Activated naive CD8-positive, alpha-beta T cell treated with anti-CD3 and anti-CD28 coated beads, Interleukin-2, amount 50 U/mL, for 16 hours (primary cell): ENCODE data around the gene IL17RC.
"Not testable (repeated sequence)": the region's sequence is repeated elsewhere in the genome, so short reads cannot be mapped to it uniquely, and the experiment has no call there.

Source experiments
- DNase-seq: peaks from one replicate; pipeline ENCODE4 v3.0.0-alpha.2; 2020; ENCODE audit warnings: low read depth, low spot score

Gene IL17RC, protein sequence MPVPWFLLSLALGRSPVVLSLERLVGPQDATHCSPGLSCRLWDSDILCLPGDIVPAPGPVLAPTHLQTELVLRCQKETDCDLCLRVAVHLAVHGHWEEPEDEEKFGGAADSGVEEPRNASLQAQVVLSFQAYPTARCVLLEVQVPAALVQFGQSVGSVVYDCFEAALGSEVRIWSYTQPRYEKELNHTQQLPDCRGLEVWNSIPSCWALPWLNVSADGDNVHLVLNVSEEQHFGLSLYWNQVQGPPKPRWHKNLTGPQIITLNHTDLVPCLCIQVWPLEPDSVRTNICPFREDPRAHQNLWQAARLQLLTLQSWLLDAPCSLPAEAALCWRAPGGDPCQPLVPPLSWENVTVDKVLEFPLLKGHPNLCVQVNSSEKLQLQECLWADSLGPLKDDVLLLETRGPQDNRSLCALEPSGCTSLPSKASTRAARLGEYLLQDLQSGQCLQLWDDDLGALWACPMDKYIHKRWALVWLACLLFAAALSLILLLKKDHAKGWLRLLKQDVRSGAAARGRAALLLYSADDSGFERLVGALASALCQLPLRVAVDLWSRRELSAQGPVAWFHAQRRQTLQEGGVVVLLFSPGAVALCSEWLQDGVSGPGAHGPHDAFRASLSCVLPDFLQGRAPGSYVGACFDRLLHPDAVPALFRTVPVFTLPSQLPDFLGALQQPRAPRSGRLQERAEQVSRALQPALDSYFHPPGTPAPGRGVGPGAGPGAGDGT

DNA sequence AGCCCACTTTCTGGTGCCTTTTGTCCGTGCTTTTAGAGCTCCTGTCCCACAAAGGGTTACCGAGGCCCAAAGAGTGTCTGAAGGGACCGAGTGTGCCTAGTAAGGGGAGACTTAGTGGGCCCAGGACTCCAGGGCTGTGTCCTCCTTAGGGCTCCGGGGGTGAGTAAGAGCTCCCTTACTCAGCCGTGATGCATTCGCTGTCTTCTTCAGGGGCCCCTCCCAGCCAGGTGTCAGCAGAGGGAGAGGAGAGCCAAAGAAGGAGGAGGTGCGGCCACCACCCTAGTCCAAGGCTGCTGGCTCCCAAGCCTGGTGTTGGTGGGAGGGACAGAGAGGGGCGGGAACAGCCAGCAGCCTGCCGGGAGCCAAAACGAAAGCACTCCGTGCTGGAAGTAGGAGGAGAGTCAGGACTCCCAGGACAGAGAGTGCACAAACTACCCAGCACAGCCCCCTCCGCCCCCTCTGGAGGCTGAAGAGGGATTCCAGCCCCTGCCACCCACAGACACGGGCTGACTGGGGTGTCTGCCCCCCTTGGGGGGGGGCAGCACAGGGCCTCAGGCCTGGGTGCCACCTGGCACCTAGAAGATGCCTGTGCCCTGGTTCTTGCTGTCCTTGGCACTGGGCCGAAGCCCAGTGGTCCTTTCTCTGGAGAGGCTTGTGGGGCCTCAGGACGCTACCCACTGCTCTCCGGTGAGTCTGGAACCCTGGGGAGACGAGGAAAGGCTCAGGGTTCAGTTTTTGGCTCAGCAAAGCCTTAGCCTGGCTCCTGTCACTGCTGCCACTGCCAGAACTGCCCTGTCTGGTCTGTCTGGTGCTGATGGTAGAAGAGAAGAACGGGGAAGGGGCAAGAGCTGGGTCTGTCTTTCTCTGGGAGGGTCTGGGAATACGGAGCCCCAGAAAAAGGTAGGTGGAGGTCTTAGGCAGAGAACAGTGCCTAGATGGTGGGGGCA, at the start of gene IL17RC:
TSS of gene IL17RC (plus strand) at position 365 of the 947 bp plus-strand sequence. CDS start at position 583, 218 bp downstream.
- DNase-seq: no peak

- no peak for DNase-seq
Observed at GRCh38 chr3:9867106-9867505, 49.8 kb upstream of the IL17RC start.

- DNase-seq: no peak
Observed at GRCh38 chr3:9869955-9870354, 46.9 kb upstream of the IL17RC start.

DNA sequence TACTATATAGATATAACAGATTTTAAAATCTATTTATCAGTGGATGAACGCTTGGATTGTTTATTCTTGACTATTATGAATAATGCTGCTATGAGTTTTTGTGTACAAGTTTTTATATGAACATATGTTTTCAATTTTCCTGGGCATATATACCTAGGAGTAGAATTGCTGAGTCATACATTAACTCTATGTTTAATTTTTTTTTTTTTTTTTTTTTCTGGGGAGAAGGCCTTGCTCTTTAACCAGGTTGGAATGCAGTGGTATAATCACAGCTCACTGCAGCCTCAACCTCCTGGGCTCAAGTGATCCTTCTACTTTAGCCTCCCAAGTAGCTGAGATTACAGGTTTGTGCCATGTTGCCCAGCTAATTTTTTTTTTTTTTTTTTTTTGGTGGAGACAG, 45.9 kb upstream of the IL17RC start:
- DNase-seq: no peak

- DNase-seq: not testable (repeated sequence)
Observed at GRCh38 chr3:9872067-9872466, 44.8 kb upstream of the IL17RC start.

DNA sequence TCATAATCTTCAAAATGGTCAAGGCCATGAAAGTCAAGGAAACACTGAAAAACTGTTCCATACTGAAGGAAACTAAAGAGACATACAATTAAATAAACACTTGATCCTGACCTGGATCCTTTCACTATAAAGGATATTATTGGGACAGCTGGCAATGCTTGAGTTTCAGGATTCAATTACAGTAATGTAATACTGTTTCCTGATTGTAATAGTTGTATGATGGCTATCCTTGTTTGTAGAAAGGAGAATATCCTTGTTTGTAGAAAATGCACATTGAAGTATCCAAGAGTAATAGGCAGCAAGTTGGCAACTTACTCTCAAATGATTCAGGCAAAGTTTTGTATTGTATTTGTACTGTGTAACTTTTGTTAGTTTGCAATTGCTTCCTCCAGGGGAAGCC, 41.5 kb upstream of the IL17RC start:
- DNase-seq: no peak

- not testable (repeated sequence) for DNase-seq
Observed at GRCh38 chr3:9876255-9876654, 40.6 kb upstream of the IL17RC start.

DNA sequence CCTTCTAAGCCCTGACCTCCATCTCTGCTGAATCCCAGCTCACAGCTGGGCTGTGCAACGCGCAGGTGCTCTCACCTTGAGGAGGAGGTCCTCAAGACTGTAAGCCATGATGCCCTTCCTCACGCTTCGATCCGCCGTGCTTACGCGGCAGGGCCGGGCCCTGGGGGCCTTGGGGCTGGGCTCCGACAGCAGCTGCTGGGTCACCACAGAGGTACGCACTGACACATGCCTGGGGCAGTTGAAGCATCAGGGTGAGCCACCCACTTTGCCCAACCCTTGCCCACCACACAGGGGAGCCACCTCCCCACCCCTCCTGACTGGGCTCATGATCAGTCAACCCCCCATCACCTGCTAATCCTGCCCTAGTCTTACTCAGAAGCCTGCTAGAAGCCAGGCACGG, 39.9 kb upstream of the IL17RC start:
- DNase-seq: no peak

- no peak for DNase-seq
Observed at GRCh38 chr3:9878700-9879099, 38.2 kb upstream of the IL17RC start.

- no peak for DNase-seq
Observed at GRCh38 chr3:9879830-9880549, 36.9 kb upstream of the IL17RC start, which contains the start of gene CIDEC. TSS of gene CIDEC (minus strand) at chr3:9880253. CDS start at chr3:9878486, 1,767 bp downstream.

DNA sequence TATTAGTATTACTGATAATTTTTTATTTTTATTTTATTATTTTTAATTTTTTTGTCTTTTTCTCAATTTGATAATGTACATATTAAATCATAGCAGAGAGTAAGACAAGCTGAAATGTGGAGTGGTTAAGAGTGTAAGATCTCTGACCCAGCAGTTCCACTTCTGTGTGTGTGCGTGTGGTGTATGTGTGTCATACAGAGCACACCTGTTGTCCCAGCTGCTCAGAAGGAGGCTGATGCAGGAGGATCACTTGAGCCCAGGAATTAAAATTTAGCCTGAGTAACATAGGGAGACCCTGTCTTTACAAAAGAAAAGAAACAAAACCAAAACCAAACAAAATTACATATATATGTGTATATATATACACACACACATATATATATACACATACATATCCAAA, 35.5 kb upstream of the IL17RC start:
- DNase-seq: no peak

DNA sequence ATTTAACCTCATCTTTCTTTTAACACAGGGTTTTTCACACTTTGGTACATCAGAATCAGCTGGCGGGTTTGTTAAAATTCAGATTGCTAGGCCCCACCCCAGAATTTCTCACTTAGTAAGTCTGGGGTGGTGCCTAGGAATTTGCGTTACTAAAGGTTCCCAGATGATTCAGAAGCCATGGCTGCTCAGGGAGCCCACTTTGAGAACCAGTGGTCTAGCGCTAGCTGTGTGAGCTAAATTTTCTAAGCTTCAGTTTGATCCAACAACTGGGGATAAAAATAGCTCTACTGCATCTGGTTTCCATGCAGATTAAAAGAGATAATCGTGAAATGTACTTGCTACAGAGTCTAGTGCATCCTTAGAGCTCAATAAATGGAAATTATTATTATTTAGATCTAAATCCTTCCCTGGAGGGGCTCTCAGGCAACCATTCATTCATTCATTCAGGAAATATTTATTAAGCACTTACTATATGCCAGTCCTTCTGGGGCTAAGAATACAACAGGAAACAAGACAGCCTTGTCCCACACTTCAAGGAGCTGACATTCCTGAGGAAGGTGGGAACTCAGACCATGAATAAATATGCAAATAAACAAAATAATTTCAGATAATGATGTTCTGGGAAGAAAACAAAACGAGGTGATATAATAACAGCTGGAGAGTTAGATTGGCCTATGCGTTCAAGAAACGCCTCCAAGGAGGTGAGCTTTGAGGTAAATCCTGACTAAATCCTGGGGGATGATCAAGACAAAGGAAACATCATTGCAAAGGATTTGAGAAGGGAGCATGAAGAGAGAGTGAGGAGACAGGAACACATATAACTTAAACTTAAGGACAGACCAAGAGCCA, 33.0 kb upstream of the IL17RC start:
- DNase-seq: no peak

GRCh38 chr3:9884555-9885165, 32.2 kb upstream of the IL17RC start:
- no peak for DNase-seq

- DNase-seq: no peak
Observed at GRCh38 chr3:9886328-9886727, 30.6 kb upstream of the IL17RC start.

DNA sequence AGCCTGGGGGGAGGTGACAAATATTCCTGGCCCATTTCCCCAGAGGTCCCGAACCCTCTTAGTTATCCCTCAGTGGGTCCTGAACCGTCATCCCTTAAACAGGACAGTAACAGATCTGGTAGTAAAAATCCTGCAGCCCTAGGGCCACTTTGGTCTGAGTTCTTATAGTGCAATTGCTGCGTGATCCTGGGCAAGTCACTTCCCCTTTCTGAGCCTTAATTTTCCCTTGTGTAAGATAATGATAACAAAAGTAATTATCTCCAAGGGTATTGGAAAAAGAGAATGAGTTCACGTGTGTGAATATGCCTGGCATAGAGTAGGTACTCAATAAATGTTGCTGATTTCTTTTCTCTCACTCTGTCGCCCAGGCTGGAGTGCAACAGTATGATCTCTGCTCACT, 29.4 kb upstream of the IL17RC start:
- DNase-seq: no peak

DNA sequence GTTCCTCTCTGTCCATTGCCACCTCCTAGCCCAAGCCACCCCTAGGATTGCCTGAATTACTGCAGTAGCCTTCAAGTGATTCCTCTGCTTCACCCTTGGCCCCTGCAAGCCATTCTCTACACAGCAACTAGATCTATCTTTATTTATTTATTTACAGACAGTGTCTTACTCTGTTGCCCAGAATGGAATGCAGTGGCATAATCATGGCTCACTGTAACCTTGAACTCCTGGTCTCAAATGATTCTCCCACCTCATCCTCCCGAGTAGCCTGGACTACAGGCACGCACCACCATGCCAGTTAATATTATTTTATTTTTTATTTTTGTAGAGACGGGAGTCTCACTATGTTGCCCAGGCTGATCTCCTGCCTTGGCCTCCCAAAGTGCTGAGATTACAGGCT, 28.4 kb upstream of the IL17RC start:
- DNase-seq: no peak

DNA sequence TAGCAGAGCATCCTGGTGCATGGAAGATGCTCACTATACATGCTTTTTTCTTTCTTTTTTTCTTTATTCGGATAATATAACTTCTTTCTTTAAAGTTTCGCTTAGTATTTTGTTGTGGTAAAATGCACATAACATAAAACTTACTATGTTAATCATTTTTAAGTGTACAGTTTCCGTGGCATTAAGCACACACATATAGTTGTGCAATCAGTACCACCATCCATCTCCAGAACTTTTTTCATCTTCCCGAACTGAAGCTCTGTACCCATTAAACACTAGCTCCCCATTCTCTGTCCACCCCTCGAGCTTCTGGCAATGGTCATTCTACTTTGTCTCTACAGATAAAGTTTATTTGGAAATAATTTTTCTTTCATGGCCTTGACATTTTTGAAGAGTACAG, 27.5 kb upstream of the IL17RC start:
- no peak for DNase-seq

DNA sequence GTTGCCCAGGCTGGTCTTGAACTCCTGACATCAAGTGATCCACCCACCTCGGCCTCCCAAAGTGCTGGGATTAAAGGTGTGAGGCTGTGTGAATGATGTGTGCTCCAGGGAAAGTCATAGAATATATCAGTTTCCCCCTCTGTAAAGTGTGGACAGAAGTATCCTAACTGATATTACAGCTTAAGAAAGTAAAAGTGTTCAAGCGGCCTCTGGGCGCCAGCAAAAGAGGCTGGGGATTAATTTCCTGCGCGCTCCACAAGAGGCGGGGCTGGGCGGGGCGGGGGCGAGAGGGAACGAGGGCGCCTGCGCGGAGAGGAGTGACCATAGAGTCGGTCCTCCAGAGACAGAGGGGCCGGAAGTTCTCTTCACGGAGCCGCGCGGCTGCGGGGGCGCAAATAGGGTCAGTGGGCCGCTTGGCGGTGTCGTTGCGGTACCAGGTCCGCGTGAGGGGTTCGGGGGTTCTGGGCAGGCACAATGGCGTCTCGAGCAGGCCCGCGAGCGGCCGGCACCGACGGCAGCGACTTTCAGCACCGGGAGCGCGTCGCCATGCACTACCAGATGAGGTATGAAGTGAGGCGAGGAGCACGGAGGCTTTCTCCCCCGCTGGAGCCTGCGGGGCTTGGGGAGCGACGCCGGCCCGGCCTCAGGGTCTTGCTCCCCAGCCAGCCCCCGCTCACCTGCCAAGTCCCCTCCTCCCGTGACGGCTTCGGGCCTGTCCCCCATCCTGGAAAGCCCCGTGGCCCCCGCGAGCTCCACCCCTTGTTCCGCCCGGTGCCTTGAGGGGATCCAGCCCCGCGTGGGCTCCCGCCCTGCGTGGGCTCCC, 26.4 kb upstream of the IL17RC start, which contains the start of gene JAGN1:
TSS of gene JAGN1 (plus strand) at position 362 of the 823 bp plus-strand sequence. CDS start at position 475, 113 bp downstream.
- DNase-seq: peak; percentile 79
